GM23248 (cell line): ENCODE results near the gene UGT1A4. TPM values are rescaled to one million over a fixed set of nuclear protein-coding genes. Genes with fewer than 3 reads are reported as not detected.

Source experiments
- DNase-seq: peaks from one replicate; pipeline ENCODE4 v3.0.0-alpha.2; 2015
- H2AFZ ChIP-seq: fragments of 200-600 bp; sonication (generic); 2 replicates; pipeline ENCODE4 v1.6.1; 2016; ENCODE audit warnings: antibody characterized with exemption
- H3F3A ChIP-seq: fragments of 200-600 bp; sonication (generic); 2 replicates; pipeline ENCODE4 v1.6.1; 2016; ENCODE audit warnings: mild to moderate bottlenecking, antibody characterized with exemption, mixed run types; ENCODE audit not compliant: insufficient read depth
- H3K27ac ChIP-seq: fragments of 200-600 bp; sonication (generic); 2 replicates; pipeline ENCODE4 v1.5.1; 2016; ENCODE audit warnings: mild to moderate bottlenecking
- H3K27me3 ChIP-seq: fragments of 200-600 bp; sonication (generic); replicated peaks from 2 replicates; pipeline ENCODE4 v1.6.1; 2016; ENCODE audit warnings: mild to moderate bottlenecking; ENCODE audit not compliant: insufficient read depth
- H3K36me3 ChIP-seq: fragments of 200-600 bp; sonication (generic); 2 replicates; pipeline ENCODE4 v1.6.1; 2016; ENCODE audit warnings: low read depth, mild to moderate bottlenecking
- H3K4me1 ChIP-seq: fragments of 200-600 bp; sonication (generic); 2 replicates; pipeline ENCODE4 v1.6.1; 2016; ENCODE audit warnings: mild to moderate bottlenecking; ENCODE audit not compliant: insufficient read depth
- H3K4me2 ChIP-seq: fragments of 200-600 bp; sonication (generic); one replicate; pipeline ENCODE4 v1.6.1; 2016; ENCODE audit warnings: mild to moderate bottlenecking; ENCODE audit not compliant: unreplicated experiment
- H3K4me3 ChIP-seq: fragments of 200-600 bp; sonication (generic); 2 replicates; pipeline ENCODE4 v1.5.1; 2016; ENCODE audit warnings: mild to moderate bottlenecking
- H3K79me2 ChIP-seq: fragments of 200-600 bp; sonication (generic); 2 replicates; pipeline ENCODE4 v1.6.1; 2016; ENCODE audit warnings: mild to moderate bottlenecking; ENCODE audit not compliant: insufficient read depth
- H3K9ac ChIP-seq: fragments of 200-600 bp; sonication (generic); 2 replicates; pipeline ENCODE4 v1.6.1; 2016; ENCODE audit warnings: mild to moderate bottlenecking
- H3K9me2 ChIP-seq: fragments of 200-600 bp; sonication (generic); 2 replicates; pipeline ENCODE4 v1.6.1; 2016; ENCODE audit warnings: mixed run types, mild to moderate bottlenecking, moderate library complexity; ENCODE audit not compliant: insufficient read depth
- H3K9me3 ChIP-seq: fragments of 200-600 bp; sonication (generic); one replicate; pipeline ENCODE4 v1.6.1; 2017; ENCODE audit warnings: low read depth
- H4K20me1 ChIP-seq: fragments of 200-600 bp; sonication (generic); 2 replicates; pipeline ENCODE4 v1.6.0; 2016; ENCODE audit not compliant: insufficient read depth
- EZH2 ChIP-seq: fragments of 200-600 bp; sonication (generic); IDR thresholded peaks from 2 replicates; pipeline ENCODE4 v1.6.1; 2018; ENCODE audit warnings: antibody characterized with exemption, mild to moderate bottlenecking; ENCODE audit not compliant: insufficient read depth, poor library complexity, severe bottlenecking
- EZH2phosphoT487 ChIP-seq: fragments of 200-600 bp; sonication (generic); IDR thresholded peaks from 2 replicates; pipeline ENCODE4 v1.6.1; 2018; ENCODE audit warnings: antibody characterized with exemption, moderate library complexity, mild to moderate bottlenecking, low read depth; ENCODE audit not compliant: insufficient read depth
- WGBS, 2 experiments: methylation state at CpG; one replicate each; pipeline ENCODE4 v1.1.6; 2015 to 2017; ENCODE audit warnings: low lambda C conversion rate in 2 of 2, low coverage in 1 of 2; ENCODE audit errors: missing lambda C conversion rate in 2 of 2; 5-methylcytosine and 5-hydroxymethylcytosine counted together
- in situ Hi-C: fragments of 300-500 bp; cut with MboI; formaldehyde crosslinking; loops from 2 replicates; pipeline ENCODE4 v1.15.0; 2020
- polyA plus RNA-seq: library from polyadenylated mRNA; unstranded; fragments of >200 nt; fragmentation: Nextera tagmentation; extraction: Ambion mirVana; gene quantifications from 2 replicates; pipeline ENCODE4 v1.2.1, GENCODE V29; 2016
- total RNA-seq: library from RNA; depleted of rRNA; stranded (reverse); fragments of >200 nt; shearing (Covaris generic); gene quantifications from 2 replicates; pipeline ENCODE4 v1.2.3, GENCODE V29; 2014

Gene UGT1A4
- total and polyA plus RNA-seq, 2 experiments from 2014 or later = not detected

- H3K4me2 ChIP-seq = no peak overlapping the region
- peaks cover 24% of the 10 kb centered on the region for H3K27me3 ChIP-seq
- no peaks in the 10 kb centered on the region for H3K9me2 ChIP-seq
- no peak overlapping the region for H2AFZ ChIP-seq
- no peak for TF ChIP-seq EZH2
- no peak overlapping the region for H3K27ac ChIP-seq
- no peaks in the 10 kb centered on the region for H3F3A ChIP-seq
- H3K9ac ChIP-seq = no peak overlapping the region
- H3K4me3 ChIP-seq = no peak overlapping the region
- H4K20me1 ChIP-seq = no peaks in the 10 kb centered on the region
- no peaks in the 10 kb centered on the region for H3K79me2 ChIP-seq
- no peak for DNase-seq
- in situ Hi-C loops = no loop called here
- no peaks in the 10 kb centered on the region for H3K4me1 ChIP-seq
- WGBS, 2 experiments = 43 to 53% methylated on average over 10 of the region's 10 CpGs
- H3K9me3 ChIP-seq = no peaks in the 10 kb centered on the region
- no peaks in the 10 kb centered on the region for H3K36me3 ChIP-seq
Measured at GRCh38 chr2:233807966-233808935, 89.7 kb downstream of the UGT1A4 start.

GRCh38 chr2:233810385-233810784, 91.8 kb downstream of the UGT1A4 start:
- in situ Hi-C loops = no loop called here
- H3K9me2 ChIP-seq = no peaks in the 10 kb centered on the region
- H3K27me3 ChIP-seq = peaks cover 19% of the 10 kb centered on the region
- H3K27ac ChIP-seq = no peak overlapping the region
- no peaks in the 10 kb centered on the region for H3K36me3 ChIP-seq
- no peaks in the 10 kb centered on the region for H3F3A ChIP-seq
- no peaks in the 10 kb centered on the region for H3K4me1 ChIP-seq
- 36 to 37% methylated on average over 6 of the region's 6 CpGs for WGBS, 2 experiments
- H3K9me3 ChIP-seq = no peaks in the 10 kb centered on the region
- H3K4me3 ChIP-seq = no peak overlapping the region
- no peak overlapping the region for H3K4me2 ChIP-seq
- H4K20me1 ChIP-seq = no peaks in the 10 kb centered on the region
- H3K79me2 ChIP-seq = no peaks in the 10 kb centered on the region
- DNase-seq = no peak
- TF ChIP-seq EZH2 (no peak), EZH2phosphoT487 (no peak)
- no peak overlapping the region for H3K9ac ChIP-seq
- H2AFZ ChIP-seq = no peak overlapping the region

DNA sequence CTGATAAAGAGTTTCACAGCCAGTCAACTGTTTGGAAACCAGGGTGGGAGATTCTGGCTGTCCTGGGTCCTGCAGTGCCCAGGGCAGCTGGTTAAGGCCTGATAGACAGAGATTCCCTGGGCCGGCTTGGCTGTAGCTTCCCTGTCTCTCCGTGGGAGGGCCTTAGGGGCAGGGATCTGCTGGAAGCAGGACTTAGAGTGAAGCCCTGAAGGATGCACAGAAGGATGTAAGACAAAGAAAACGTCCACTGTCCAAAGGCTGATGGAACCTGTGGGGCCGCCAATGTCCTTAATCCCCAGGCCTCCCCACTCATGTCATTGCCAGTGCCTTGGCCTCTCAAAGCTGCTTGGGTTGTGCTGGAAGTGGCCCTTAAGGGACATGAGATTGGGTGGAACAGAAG, 92.6 kb downstream of the UGT1A4 start:
- Histone ChIP-seq H3K36me3 (no peaks in the 10 kb centered on the region), H3K4me3 (no peak overlapping the region), H3K4me2 (no peak overlapping the region), H3K9ac (no peak overlapping the region), H2AFZ (no peak overlapping the region), H4K20me1 (no peaks in the 10 kb centered on the region), H3K9me3 (no peaks in the 10 kb centered on the region), H3K4me1 (peaks cover 3% of the 10 kb centered on the region; the same call in 1 of the 2 replicates), H3K27ac (no peak overlapping the region), H3K9me2 (no peaks in the 10 kb centered on the region), H3K79me2 (no peaks in the 10 kb centered on the region), H3K27me3 (peaks cover 15% of the 10 kb centered on the region), H3F3A (no peaks in the 10 kb centered on the region)
- DNase-seq = no peak
- WGBS, 2 experiments = 25 to 30% methylated on average over 4 of the region's 4 CpGs
- in situ Hi-C loops = no loop called here
- TF ChIP-seq EZH2 = no peak
- TF ChIP-seq EZH2phosphoT487 = no peak

DNA sequence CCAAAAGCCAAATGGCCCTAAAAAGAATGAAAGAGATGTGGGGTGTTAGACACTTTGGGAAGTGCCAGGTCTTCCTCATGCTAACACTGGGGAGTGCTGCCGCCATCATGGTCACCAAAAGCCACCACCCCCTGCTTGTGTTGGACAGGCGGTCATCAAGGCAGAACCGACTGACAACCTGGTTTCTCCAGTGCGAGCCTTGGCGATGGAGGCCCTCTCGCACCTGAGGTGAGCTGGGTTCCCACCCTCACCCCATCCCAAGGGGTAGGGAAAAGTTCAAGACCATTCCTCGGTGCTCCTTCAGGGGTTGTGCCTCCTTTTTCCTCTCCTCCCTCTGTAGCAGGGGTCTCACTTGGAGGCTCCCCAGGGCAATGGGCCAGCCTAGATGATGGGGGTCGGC, 93.2 kb downstream of the UGT1A4 start:
- H3K9me3 ChIP-seq = no peaks in the 10 kb centered on the region
- TF ChIP-seq EZH2 = no peak
- no peak for TF ChIP-seq EZH2phosphoT487
- H3K36me3 ChIP-seq = no peaks in the 10 kb centered on the region
- H4K20me1 ChIP-seq = no peaks in the 10 kb centered on the region
- WGBS, 2 experiments = 49 to 51% methylated on average over 8 of the region's 8 CpGs
- H3K27ac ChIP-seq = no peak overlapping the region
- no peaks in the 10 kb centered on the region for H3K79me2 ChIP-seq
- no peaks in the 10 kb centered on the region for H3K9me2 ChIP-seq
- no peak overlapping the region for H2AFZ ChIP-seq
- no peak overlapping the region for H3K4me3 ChIP-seq
- H3F3A ChIP-seq = no peaks in the 10 kb centered on the region
- no peak overlapping the region for H3K4me2 ChIP-seq
- H3K4me1 ChIP-seq = peaks cover 3% of the 10 kb centered on the region; the same call in 1 of the 2 replicates
- H3K9ac ChIP-seq = no peak overlapping the region
- DNase-seq = no peak
- in situ Hi-C loops = no loop called here
- peaks cover 15% of the 10 kb centered on the region for H3K27me3 ChIP-seq
